ENCODE data around the gene CD36.

CD36 gene

DNA sequence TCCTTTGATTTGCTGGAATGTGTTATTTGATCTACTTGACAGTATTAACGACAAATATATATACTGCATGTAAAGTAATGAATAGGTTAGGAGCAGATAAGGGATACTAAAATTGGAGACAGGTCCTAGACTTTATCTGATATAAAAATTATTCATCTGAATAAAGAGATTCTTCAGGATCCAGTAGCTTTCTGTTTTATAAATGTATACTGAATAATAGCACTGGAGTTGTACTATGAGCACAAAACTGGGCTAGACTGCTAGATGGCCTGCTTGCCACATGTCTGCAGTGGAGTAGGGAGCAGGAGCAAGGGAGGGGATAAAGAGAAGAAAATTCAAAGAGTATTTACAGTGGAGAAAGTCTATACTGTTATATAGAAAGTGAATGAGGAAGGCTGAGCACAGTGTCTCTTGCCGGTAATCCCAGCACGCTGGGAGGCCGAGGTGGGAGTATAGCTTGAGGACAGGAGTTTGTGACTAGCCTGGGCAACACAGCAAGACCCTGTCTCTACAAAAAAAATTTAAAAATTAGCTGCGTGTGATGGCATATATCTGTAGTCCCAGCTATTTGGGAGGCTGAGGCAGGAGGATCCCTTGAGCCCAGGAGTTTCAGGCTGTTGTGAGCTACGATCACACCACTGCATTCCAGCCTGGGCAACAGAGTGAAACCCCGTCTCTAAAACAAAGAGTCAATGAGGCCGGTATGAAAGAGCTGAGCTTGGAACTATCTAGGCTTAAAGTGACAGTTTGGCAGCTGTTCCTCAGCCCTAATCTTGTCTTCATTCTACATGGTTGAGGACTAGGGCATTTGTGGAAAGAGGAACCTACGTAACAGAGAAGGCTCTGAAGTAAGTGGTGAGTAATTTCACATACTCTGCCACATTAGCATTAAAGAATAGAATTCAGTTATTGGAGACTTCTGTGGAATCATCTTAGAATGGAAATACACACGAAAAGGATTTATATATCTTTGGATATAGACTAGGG, 41.8 kb downstream of the CD36 start:
- no peaks in the 10 kb centered on the region for H3K4me1 ChIP-seq (ENCODE audit: control insufficient read depth, insufficient read depth, low read depth, low read length)
- no peak overlapping the region for H2AFZ ChIP-seq (ENCODE audit: low read depth, low read length)
- no peak for DNase-seq
- H3K4me3 ChIP-seq (ENCODE audit: insufficient read depth in 1 of 2, low read depth in 1 of 2, low read length in 2 of 2) = no peak overlapping the region
- 95% methylated on average over 8 of the region's 10 CpGs for WGBS
- H3K14ac ChIP-seq (ENCODE audit: low read length in 2 of 2) = no peak overlapping the region
- H4K91ac ChIP-seq (ENCODE audit: low read length) = no peak overlapping the region
- no peak overlapping the region for H2BK12ac ChIP-seq (ENCODE audit: low read length in 2 of 2)
- H3K27me3 ChIP-seq (ENCODE audit: control insufficient read depth in 1 of 2, insufficient read depth in 1 of 2, low read length in 2 of 2) = no peaks in the 10 kb centered on the region
- H3K27ac ChIP-seq (ENCODE audit: low read length, poor library complexity, severe bottlenecking) = no peak overlapping the region
- no peaks in the 10 kb centered on the region for H3K9me3 ChIP-seq (ENCODE audit: control insufficient read depth, low read length)
- H2BK15ac ChIP-seq (ENCODE audit: low read depth, poor library complexity, severe bottlenecking) = no peak overlapping the region
- no peaks in the 10 kb centered on the region for H3K79me1 ChIP-seq (replicated peaks; ENCODE audit: low read length, poor library complexity, severe bottlenecking)
- no peak overlapping the region for H4K8ac ChIP-seq (ENCODE audit: low read length)
- no peak overlapping the region for H2BK120ac ChIP-seq (ENCODE audit: low read depth, low read length)
- H3K4me2 ChIP-seq (ENCODE audit: low read length, poor library complexity, severe bottlenecking) = no peak overlapping the region
- H2BK5ac ChIP-seq (ENCODE audit: low read depth, low read length, poor library complexity, severe bottlenecking) = no peak overlapping the region
- no peak overlapping the region for H3K23ac ChIP-seq (ENCODE audit: low read length in 2 of 2)
- H3K9ac ChIP-seq (ENCODE audit: low read length) = no peak overlapping the region
- no peak overlapping the region for H3K4ac ChIP-seq (ENCODE audit: low read depth in 1 of 2, low read length in 2 of 2)
- no peaks in the 10 kb centered on the region for H3K36me3 ChIP-seq (ENCODE audit: control insufficient read depth in 1 of 2, insufficient read depth in 2 of 2, low read depth in 1 of 2, low read length in 2 of 2)
- H3K18ac ChIP-seq (ENCODE audit: low read depth in 1 of 2, low read length in 2 of 2) = no peak overlapping the region
- H2AK5ac ChIP-seq (ENCODE audit: low read length, severe bottlenecking) = no peak overlapping the region

DNA sequence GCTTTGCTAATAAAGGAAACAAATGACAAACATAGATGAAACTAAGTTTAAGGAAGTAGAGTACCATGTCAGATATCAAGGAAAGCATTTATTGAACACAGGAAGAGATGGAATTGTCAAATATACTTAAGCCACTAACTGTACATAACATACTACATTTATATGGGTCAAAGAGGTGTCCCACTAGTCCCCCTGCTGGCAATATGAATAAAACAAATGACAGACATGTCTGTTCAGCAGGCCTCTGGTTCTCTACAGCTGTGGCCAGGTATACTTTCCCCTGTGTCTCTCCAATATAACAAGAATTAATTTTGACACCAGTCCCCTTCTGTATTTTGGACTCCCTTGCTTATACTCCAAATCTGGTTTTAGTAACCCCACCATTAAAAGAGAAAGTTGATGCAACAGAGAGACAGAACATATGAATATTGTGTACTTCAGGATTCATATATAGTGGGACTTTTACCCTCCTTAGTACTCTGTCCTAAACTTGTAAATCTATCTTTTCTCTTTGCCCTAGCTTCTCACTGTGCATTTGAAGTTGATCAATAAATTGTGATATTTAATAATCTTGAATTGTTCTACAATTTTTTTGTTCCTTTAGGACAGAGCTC, 42.9 kb downstream of the CD36 start:
- H3K4me3 ChIP-seq (ENCODE audit: insufficient read depth in 1 of 2, low read depth in 1 of 2, low read length in 2 of 2) = no peak overlapping the region
- no peak overlapping the region for H2BK15ac ChIP-seq (ENCODE audit: low read depth, poor library complexity, severe bottlenecking)
- no peak overlapping the region for H3K9ac ChIP-seq (ENCODE audit: low read length)
- H3K18ac ChIP-seq (ENCODE audit: low read depth in 1 of 2, low read length in 2 of 2) = no peak overlapping the region
- DNase-seq = peak; percentile 56
- H2BK120ac ChIP-seq (ENCODE audit: low read depth, low read length) = no peak overlapping the region
- no peaks in the 10 kb centered on the region for H3K79me1 ChIP-seq (replicated peaks; ENCODE audit: low read length, poor library complexity, severe bottlenecking)
- H3K4ac ChIP-seq (ENCODE audit: low read depth in 1 of 2, low read length in 2 of 2) = no peak overlapping the region
- H2AFZ ChIP-seq (ENCODE audit: low read depth, low read length) = no peak overlapping the region
- H3K27ac ChIP-seq (ENCODE audit: low read length, poor library complexity, severe bottlenecking) = no peak overlapping the region
- no peak overlapping the region for H2AK5ac ChIP-seq (ENCODE audit: low read length, severe bottlenecking)
- no peak overlapping the region for H3K23ac ChIP-seq (ENCODE audit: low read length in 2 of 2)
- no peaks in the 10 kb centered on the region for H3K9me3 ChIP-seq (ENCODE audit: control insufficient read depth, low read length)
- H2BK12ac ChIP-seq (ENCODE audit: low read length in 2 of 2) = no peak overlapping the region
- no peak overlapping the region for H3K4me2 ChIP-seq (ENCODE audit: low read length, poor library complexity, severe bottlenecking)
- H3K36me3 ChIP-seq (ENCODE audit: control insufficient read depth in 1 of 2, insufficient read depth in 2 of 2, low read depth in 1 of 2, low read length in 2 of 2) = no peaks in the 10 kb centered on the region
- no peaks in the 10 kb centered on the region for H3K4me1 ChIP-seq (ENCODE audit: control insufficient read depth, insufficient read depth, low read depth, low read length)
- no peaks in the 10 kb centered on the region for H3K27me3 ChIP-seq (ENCODE audit: control insufficient read depth in 1 of 2, insufficient read depth in 1 of 2, low read length in 2 of 2)
- no peak overlapping the region for H3K14ac ChIP-seq (ENCODE audit: low read length in 2 of 2)
- no peak overlapping the region for H2BK5ac ChIP-seq (ENCODE audit: low read depth, low read length, poor library complexity, severe bottlenecking)
- no peak overlapping the region for H4K91ac ChIP-seq (ENCODE audit: low read length)
- no peak overlapping the region for H4K8ac ChIP-seq (ENCODE audit: low read length)

DNA sequence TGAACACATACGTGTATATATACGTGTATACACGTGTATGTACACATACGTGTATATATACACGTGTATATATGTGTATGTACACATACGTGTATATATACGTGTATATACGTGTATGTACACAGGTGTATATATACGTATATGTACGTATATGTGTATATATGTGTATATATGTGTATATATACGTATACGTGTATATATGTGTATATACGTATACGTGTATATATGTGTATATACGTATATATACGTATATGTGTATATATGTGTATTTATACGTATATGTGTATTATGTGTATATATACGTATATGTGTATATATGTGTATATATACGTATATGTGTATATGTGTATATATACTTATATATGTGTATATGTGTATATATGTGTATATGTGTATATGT, 44.3 kb downstream of the CD36 start:
- no peak overlapping the region for H3K18ac ChIP-seq (ENCODE audit: low read depth in 1 of 2, low read length in 2 of 2)
- no peak for DNase-seq
- H3K36me3 ChIP-seq (ENCODE audit: control insufficient read depth in 1 of 2, insufficient read depth in 2 of 2, low read depth in 1 of 2, low read length in 2 of 2) = no peaks in the 10 kb centered on the region
- H3K27ac ChIP-seq (ENCODE audit: low read length, poor library complexity, severe bottlenecking) = no peak overlapping the region
- no peaks in the 10 kb centered on the region for H3K9me3 ChIP-seq (ENCODE audit: control insufficient read depth, low read length)
- no peak overlapping the region for H3K4ac ChIP-seq (ENCODE audit: low read depth in 1 of 2, low read length in 2 of 2)
- no peak overlapping the region for H4K91ac ChIP-seq (ENCODE audit: low read length)
- no peak overlapping the region for H2AFZ ChIP-seq (ENCODE audit: low read depth, low read length)
- H2BK5ac ChIP-seq (ENCODE audit: low read depth, low read length, poor library complexity, severe bottlenecking) = no peak overlapping the region
- H3K79me1 ChIP-seq (replicated peaks; ENCODE audit: low read length, poor library complexity, severe bottlenecking) = no peaks in the 10 kb centered on the region
- H4K8ac ChIP-seq (ENCODE audit: low read length) = no peak overlapping the region
- H3K4me1 ChIP-seq (ENCODE audit: control insufficient read depth, insufficient read depth, low read depth, low read length) = no peaks in the 10 kb centered on the region
- no peaks in the 10 kb centered on the region for H3K27me3 ChIP-seq (ENCODE audit: control insufficient read depth in 1 of 2, insufficient read depth in 1 of 2, low read length in 2 of 2)
- H3K14ac ChIP-seq (ENCODE audit: low read length in 2 of 2) = no peak overlapping the region
- H3K4me2 ChIP-seq (ENCODE audit: low read length, poor library complexity, severe bottlenecking) = no peak overlapping the region
- H2BK120ac ChIP-seq (ENCODE audit: low read depth, low read length) = no peak overlapping the region
- no peak overlapping the region for H3K4me3 ChIP-seq (ENCODE audit: insufficient read depth in 1 of 2, low read depth in 1 of 2, low read length in 2 of 2)
- no peak overlapping the region for H2BK12ac ChIP-seq (ENCODE audit: low read length in 2 of 2)
- no peak overlapping the region for H3K23ac ChIP-seq (ENCODE audit: low read length in 2 of 2)
- H2AK5ac ChIP-seq (ENCODE audit: low read length, severe bottlenecking) = no peak overlapping the region
- H2BK15ac ChIP-seq (ENCODE audit: low read depth, poor library complexity, severe bottlenecking) = no peak overlapping the region
- H3K9ac ChIP-seq (ENCODE audit: low read length) = no peak overlapping the region
- WGBS = 98% methylated on average over 19 of the region's 19 CpGs

DNA sequence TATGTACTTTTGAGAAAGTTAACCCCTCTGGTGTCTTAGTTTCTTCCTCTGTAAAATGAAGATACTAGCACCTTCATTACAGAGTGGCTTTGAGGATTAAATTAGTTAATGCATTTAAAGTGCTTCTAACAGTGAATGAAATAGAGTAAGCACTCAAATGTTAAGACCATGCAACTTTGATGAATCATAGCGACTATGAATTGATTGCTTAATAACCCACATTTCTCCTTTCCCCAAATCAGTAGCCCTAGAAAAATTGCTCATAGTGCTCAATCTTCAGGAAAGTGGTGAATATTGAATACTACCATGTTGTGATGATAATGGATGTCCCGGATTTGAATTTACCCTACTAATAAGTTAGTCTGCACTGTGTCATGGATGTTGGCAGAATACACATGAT, 48.1 kb downstream of the CD36 start:
- DNase-seq = no peak
- Histone ChIP-seq H4K8ac (ENCODE audit: low read length) (no peak overlapping the region), H2BK120ac (ENCODE audit: low read depth, low read length) (no peak overlapping the region), H3K14ac (ENCODE audit: low read length in 2 of 2) (no peak overlapping the region), H4K91ac (ENCODE audit: low read length) (no peak overlapping the region), H3K23ac (ENCODE audit: low read length in 2 of 2) (no peak overlapping the region), H3K36me3 (ENCODE audit: control insufficient read depth in 1 of 2, insufficient read depth in 2 of 2, low read depth in 1 of 2, low read length in 2 of 2) (no peaks in the 10 kb centered on the region), H3K9me3 (ENCODE audit: control insufficient read depth, low read length) (no peaks in the 10 kb centered on the region), H3K27ac (ENCODE audit: low read length, poor library complexity, severe bottlenecking) (no peak overlapping the region), H2BK5ac (ENCODE audit: low read depth, low read length, poor library complexity, severe bottlenecking) (no peak overlapping the region), H3K9ac (ENCODE audit: low read length) (no peak overlapping the region), H3K4me1 (ENCODE audit: control insufficient read depth, insufficient read depth, low read depth, low read length) (no peaks in the 10 kb centered on the region), H3K79me1 (replicated peaks; ENCODE audit: low read length, poor library complexity, severe bottlenecking) (no peaks in the 10 kb centered on the region), H2AK5ac (ENCODE audit: low read length, severe bottlenecking) (no peak overlapping the region), H2BK12ac (ENCODE audit: low read length in 2 of 2) (no peak overlapping the region), H3K4ac (ENCODE audit: low read depth in 1 of 2, low read length in 2 of 2) (no peak overlapping the region), H3K4me3 (ENCODE audit: insufficient read depth in 1 of 2, low read depth in 1 of 2, low read length in 2 of 2) (no peak overlapping the region), H2AFZ (ENCODE audit: low read depth, low read length) (no peak overlapping the region), H3K27me3 (ENCODE audit: control insufficient read depth in 1 of 2, insufficient read depth in 1 of 2, low read length in 2 of 2) (no peaks in the 10 kb centered on the region), H2BK15ac (ENCODE audit: low read depth, poor library complexity, severe bottlenecking) (no peak overlapping the region), H3K4me2 (ENCODE audit: low read length, poor library complexity, severe bottlenecking) (no peak overlapping the region), H3K18ac (ENCODE audit: low read depth in 1 of 2, low read length in 2 of 2) (no peak overlapping the region)
- WGBS = no CpG with 5 or more reads among the region's 2 CpGs
